ENCODE data around the gene DTD1.
"Not testable (repeated sequence)": the region's sequence is repeated elsewhere in the genome, so short reads cannot be mapped to it uniquely, and the experiment has no call there.

Gene DTD1

DNA sequence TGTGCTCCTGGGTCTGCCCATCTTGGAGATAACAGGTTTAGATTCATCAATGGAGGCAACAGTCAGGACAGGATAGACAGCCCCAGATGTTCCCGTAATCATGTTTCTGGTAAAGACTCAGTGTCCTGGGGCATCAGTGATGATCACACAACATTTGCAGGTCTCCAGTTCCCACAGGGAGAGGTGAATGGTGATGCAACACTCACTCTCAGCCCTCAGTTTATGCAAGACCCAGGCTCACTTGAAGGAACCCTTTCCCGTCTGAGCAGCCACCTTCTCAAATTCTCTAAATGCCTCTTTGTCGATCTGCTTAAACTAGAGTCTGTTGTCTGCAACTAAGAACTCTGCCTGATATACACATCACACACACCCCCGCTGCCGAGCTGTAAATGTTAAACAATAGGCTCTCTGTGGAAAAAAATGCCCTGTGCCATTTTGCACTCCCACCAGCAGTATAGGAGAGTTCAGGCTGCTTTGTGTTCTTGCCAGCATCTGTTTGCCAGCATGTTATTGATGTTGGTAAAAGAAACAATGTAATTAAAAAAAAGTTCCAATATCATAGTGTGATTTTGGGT lies 195.6 kb downstream of the DTD1 start (continued):
- TF ChIP-seq SP3 (tag by site-specific recombination; IDR thresholded peaks at IDR 0.05), result no peak
- no peak for TF ChIP-seq KLF17 (tag by site-specific recombination; IDR thresholded peaks at IDR 0.05)
- no peak for TF ChIP-seq FEZF1 (tag by site-specific recombination; IDR thresholded peaks at IDR 0.05)
- TF ChIP-seq ZNF513 (tag by site-specific recombination; IDR thresholded peaks at IDR 0.05), result no peak

GRCh38 chr20:18787046-18787445 lies 199.2 kb downstream of the DTD1 start:
- CTCF ChIA-PET; POLR2A ChIA-PET; H3K36me3 ChIP-seq (ENCODE audit: control insufficient read depth in 2 of 2, insufficient read depth in 1 of 2, low read length in 2 of 2); H3K4me3 ChIP-seq (ENCODE audit: low read depth, low read length); H3K9me3 ChIP-seq (ENCODE audit: control insufficient read depth, insufficient read depth, low read depth, low read length); H3K4me1 ChIP-seq (ENCODE audit: control insufficient read depth, insufficient read depth, low read length); H3K27ac ChIP-seq (ENCODE audit: extremely low read depth, low read depth, low read length): not testable (repeated sequence)
- peak; percentile 93 for TF ChIP-seq ZNF585B (tag by site-specific recombination; IDR thresholded peaks at IDR 0.05)

GRCh38 chr20:18788021-18788420 lies 200.2 kb downstream of the DTD1 start:
- Histone ChIP-seq H3K36me3 (ENCODE audit: control insufficient read depth in 2 of 2, insufficient read depth in 1 of 2, low read length in 2 of 2) (no peaks in the 10 kb centered on the region), H3K27ac (ENCODE audit: extremely low read depth, low read depth, low read length) (no peak overlapping the region), H3K4me1 (ENCODE audit: control insufficient read depth, insufficient read depth, low read length) (no peaks in the 10 kb centered on the region), H3K4me3 (ENCODE audit: low read depth, low read length) (no peak overlapping the region), H3K9me3 (ENCODE audit: control insufficient read depth, insufficient read depth, low read depth, low read length) (no peaks in the 10 kb centered on the region)
- ChIA-PET CTCF (no interaction called here), POLR2A (no interaction called here)
- TF ChIP-seq, protein P1, sequence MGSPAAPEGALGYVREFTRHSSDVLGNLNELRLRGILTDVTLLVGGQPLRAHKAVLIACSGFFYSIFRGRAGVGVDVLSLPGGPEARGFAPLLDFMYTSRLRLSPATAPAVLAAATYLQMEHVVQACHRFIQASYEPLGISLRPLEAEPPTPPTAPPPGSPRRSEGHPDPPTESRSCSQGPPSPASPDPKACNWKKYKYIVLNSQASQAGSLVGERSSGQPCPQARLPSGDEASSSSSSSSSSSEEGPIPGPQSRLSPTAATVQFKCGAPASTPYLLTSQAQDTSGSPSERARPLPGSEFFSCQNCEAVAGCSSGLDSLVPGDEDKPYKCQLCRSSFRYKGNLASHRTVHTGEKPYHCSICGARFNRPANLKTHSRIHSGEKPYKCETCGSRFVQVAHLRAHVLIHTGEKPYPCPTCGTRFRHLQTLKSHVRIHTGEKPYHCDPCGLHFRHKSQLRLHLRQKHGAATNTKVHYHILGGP (tag by site-specific recombination; IDR thresholded peaks at IDR 0.05), result no peak
- TF ChIP-seq ZNF404 (tag by site-specific recombination; IDR thresholded peaks at IDR 0.05) (no peak), WT1 (tag by site-specific recombination; IDR thresholded peaks at IDR 0.05) (no peak), ZBTB17 (tag by site-specific recombination; IDR thresholded peaks at IDR 0.05) (no peak), SCRT1 (tag by site-specific recombination; IDR thresholded peaks at IDR 0.05; ENCODE audit: borderline replicate concordance) (no peak), ZNF391 (tag by site-specific recombination; IDR thresholded peaks at IDR 0.05; ENCODE audit: borderline replicate concordance, low read depth) (no peak), ZBTB8A (tag by site-specific recombination; IDR thresholded peaks at IDR 0.05) (no peak), ZNF211 (tag by site-specific recombination; IDR thresholded peaks at IDR 0.05; ENCODE audit: low read depth) (no peak), ZNF623 (tag by site-specific recombination; IDR thresholded peaks at IDR 0.05) (no peak), ZNF362 (tag by site-specific recombination; IDR thresholded peaks at IDR 0.05) (no peak), ZNF311 (tag by site-specific recombination; IDR thresholded peaks at IDR 0.05; ENCODE audit: borderline replicate concordance) (no peak), ZSCAN30 (tag by site-specific recombination; IDR thresholded peaks at IDR 0.05) (no peak), ZNF16 (tag by site-specific recombination; IDR thresholded peaks at IDR 0.05; ENCODE audit: low read depth) (no peak)

All from HEK293 (cell line).